ENCODE results near the gene S100A6.

The S100A6 gene

DNA sequence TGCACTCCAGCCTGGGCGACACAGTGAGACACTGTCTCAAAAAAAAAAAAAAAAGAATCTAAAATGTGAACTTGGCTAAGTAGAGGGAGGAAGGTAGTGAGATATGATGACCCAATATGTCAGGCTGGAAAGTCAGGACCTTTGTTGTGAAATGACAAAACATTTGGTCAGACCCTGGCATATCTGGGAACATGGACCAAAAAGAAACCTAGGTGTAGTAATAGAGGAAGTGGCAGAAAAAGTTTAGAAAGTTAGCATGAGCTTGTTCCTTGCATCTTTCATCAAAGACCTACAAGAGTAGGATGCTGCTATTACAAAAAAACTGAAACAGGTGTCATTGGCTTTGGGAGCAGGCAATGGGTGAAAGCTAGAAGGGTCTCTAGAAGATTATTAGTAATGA, 20.6 kb upstream of the S100A6 start:
- TF ChIP-seq, protein P1, sequence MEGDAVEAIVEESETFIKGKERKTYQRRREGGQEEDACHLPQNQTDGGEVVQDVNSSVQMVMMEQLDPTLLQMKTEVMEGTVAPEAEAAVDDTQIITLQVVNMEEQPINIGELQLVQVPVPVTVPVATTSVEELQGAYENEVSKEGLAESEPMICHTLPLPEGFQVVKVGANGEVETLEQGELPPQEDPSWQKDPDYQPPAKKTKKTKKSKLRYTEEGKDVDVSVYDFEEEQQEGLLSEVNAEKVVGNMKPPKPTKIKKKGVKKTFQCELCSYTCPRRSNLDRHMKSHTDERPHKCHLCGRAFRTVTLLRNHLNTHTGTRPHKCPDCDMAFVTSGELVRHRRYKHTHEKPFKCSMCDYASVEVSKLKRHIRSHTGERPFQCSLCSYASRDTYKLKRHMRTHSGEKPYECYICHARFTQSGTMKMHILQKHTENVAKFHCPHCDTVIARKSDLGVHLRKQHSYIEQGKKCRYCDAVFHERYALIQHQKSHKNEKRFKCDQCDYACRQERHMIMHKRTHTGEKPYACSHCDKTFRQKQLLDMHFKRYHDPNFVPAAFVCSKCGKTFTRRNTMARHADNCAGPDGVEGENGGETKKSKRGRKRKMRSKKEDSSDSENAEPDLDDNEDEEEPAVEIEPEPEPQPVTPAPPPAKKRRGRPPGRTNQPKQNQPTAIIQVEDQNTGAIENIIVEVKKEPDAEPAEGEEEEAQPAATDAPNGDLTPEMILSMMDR (IDR thresholded peaks at IDR 0.05; ENCODE audit: low read depth, low read length, missing control alignments) = no peak
- no peak overlapping the region for H3K4me3 ChIP-seq (ENCODE audit: low read depth, low read length)
- DNase-seq (ENCODE audit: low read depth) = no peak
- in situ Hi-C loops (cut with HindIII; ENCODE audit: low sequenced_read_pairs) = no loop called here

DNA sequence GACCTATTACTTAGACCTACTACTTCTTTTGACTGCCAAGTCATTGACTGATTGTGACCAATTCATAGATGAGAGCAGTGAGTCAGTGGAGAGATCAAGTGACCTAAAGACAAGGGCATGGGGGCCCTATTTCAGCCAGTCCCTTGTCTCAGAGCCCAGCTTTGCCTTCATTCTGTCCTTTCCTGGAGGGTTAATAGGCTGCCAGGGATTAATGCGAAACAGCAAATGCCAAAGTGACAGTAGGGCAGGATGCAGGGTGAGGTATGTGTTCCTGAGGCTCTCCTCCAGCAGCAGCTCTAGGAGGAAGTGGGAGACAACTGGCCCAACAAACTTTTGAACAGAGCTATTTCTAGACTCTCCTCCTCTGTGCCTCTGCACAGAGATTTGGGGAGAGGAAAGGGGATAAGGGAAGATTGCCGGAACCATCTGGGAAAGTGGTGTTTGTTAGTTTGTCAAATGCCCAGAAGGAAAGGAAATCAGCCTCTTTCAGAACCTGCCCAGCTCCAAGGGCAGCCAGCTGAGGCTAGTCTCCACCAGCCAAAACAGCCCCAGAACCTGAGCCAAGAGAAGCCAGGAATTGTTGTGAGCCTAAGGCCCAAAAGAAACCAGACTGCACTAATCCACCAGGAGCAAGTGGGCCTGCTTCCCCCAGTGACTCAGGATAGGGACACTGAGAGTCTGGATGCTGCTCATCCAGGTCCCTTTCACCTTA, 18.2 kb upstream of the S100A6 start:
- H3K4me3 ChIP-seq (ENCODE audit: low read depth, low read length) = no peak overlapping the region
- TF ChIP-seq, protein P1 (IDR thresholded peaks at IDR 0.05; ENCODE audit: low read depth, low read length, missing control alignments) = no peak
- no peak for DNase-seq (ENCODE audit: low read depth)
- in situ Hi-C loops (cut with HindIII; ENCODE audit: low sequenced_read_pairs) = no loop called here

DNA sequence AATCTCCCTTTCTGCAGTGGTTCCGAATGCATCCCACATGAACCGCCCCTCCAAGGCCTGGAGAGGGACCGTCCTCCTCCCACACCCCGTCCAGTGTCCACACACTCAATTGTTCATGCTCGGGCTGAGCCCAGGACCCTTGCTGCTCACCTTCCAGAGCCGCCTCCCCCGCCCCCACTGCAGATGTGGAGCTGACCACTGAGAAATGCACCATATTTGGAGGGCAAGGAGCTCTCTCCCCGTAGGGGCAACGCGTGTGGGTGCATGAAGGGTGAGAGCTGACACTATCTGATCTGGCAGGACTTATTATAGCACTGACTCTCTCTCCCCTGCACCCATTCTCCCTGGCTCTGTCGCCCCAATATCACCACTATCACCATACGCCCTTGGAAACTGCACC, 17.3 kb upstream of the S100A6 start:
- no peak for DNase-seq (ENCODE audit: low read depth)
- in situ Hi-C loops (cut with HindIII; ENCODE audit: low sequenced_read_pairs) = no loop called here
- H3K4me3 ChIP-seq (ENCODE audit: low read depth, low read length) = no peak overlapping the region
- TF ChIP-seq, protein P1 (IDR thresholded peaks at IDR 0.05; ENCODE audit: low read depth, low read length, missing control alignments) = no peak

DNA sequence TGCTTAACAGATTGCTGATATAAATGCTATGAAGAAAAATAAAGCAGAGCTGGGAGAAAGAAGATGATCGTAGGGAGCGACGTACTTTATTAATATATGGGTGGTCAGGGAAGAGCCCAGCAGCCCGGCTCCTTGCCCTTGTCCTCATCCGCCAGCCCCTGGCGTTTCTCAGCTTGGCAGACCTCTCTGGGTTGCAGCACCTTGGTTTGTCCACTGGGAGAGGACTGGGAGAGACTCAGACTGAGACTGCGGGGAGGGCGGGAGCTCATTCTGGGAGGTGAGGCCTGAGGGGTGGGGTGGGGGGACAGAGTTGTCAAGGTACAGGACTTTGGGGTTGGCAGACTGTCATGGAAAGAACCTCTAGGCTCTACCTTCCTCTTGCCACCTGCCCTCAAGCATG, 16.5 kb upstream of the S100A6 start:
- H3K4me3 ChIP-seq (ENCODE audit: low read depth, low read length) = no peak overlapping the region
- in situ Hi-C loops (cut with HindIII; ENCODE audit: low sequenced_read_pairs) = no loop called here
- no peak for DNase-seq (ENCODE audit: low read depth)
- TF ChIP-seq, protein P1 (IDR thresholded peaks at IDR 0.05; ENCODE audit: low read depth, low read length, missing control alignments) = no peak

DNA sequence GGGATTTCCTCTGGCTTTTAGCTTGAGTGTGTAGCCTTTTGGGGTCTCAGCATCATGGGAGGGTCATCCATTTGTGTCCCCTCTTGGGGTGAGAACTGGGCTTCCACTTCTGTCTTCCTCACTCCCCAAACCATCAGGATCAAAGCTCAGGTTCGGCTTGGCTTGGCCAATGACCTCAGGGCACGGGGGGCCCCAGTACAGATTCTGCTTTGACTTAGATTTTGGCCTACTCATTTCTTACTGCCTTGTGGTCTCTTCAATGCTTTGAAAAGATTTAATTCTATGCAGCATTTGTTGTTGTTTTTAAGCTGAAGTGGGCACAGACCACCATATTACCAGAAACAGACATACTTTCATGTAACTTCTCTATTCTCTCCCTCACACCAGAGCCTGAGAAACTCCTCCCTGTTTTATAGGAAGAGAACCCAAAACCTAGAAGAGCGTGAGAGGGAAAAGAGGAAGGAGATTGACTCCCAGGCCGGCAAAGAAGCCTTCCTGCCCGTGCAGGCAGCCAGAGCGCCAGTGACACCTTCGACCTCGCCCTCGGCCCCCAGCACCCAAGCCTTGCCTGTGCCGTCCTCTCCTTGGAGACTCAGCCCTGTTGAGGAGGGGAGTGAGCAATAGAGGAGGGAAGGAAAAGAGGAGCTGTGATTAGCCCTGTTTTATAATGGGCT, 15.2 kb upstream of the S100A6 start:
- no peak overlapping the region for H3K4me3 ChIP-seq (ENCODE audit: low read depth, low read length)
- in situ Hi-C loops (cut with HindIII; ENCODE audit: low sequenced_read_pairs) = no loop called here
- no peak for DNase-seq (ENCODE audit: low read depth)
- TF ChIP-seq, protein P1 (IDR thresholded peaks at IDR 0.05; ENCODE audit: low read depth, low read length, missing control alignments) = no peak

DNA sequence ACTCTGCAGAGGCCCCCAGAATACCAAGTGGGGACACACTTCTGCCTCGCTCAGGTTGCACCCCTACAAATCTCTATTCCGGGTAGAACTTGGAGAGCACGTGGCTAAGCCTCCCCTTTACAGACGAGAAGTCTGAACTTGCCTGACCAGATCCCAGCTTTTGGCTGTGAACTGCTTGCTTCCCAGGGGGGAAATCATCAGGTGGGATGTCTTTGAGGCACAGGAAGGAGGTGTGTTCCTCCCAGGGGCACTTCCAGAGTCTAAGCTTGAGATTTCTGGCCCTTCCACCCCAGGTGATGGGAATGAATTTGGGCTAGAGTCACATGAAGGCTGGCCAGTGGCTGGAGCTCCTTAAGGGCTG, 14.6 kb upstream of the S100A6 start:
- in situ Hi-C loops (cut with HindIII; ENCODE audit: low sequenced_read_pairs) = no loop called here

More for the DNA sequence above, 14.6 kb upstream of the S100A6 start:
- H3K4me3 ChIP-seq (ENCODE audit: low read depth, low read length) = no peak overlapping the region
- TF ChIP-seq, protein P1 (IDR thresholded peaks at IDR 0.05; ENCODE audit: low read depth, low read length, missing control alignments) = no peak
- DNase-seq (ENCODE audit: low read depth) = no peak

Data from astrocyte of the cerebellum (primary cell).